HFFc6 (cell line): ENCODE measurements around the gene PDE4B. TPM values are rescaled to one million over a fixed set of nuclear protein-coding genes. Genes with fewer than 3 reads are reported as not detected.

Source experiments
- DNase-seq: peaks from one replicate; pipeline ENCODE4 v3.0.0-alpha.2; 2018
- H3K27ac Mint-ChIP-seq: 2 replicates; pipeline ENCODE4 v1.8.0; 2020; ENCODE audit warnings: mild to moderate bottlenecking, mixed read lengths
- H3K27me3 Mint-ChIP-seq: 2 replicates; pipeline ENCODE4 v1.8.0; 2021; ENCODE audit warnings: mild to moderate bottlenecking, moderate library complexity, mixed read lengths; ENCODE audit not compliant: insufficient read depth
- H3K36me3 Mint-ChIP-seq: 2 replicates; pipeline ENCODE4 v1.8.0; 2021; ENCODE audit warnings: low read depth, mixed read lengths
- H3K4me1 Mint-ChIP-seq: 2 replicates; pipeline ENCODE4 v1.8.0; 2020; ENCODE audit warnings: low read depth, mixed read lengths
- H3K4me3 Mint-ChIP-seq: 2 replicates; pipeline ENCODE4 v1.8.0; 2020; ENCODE audit warnings: mild to moderate bottlenecking, moderate library complexity, mixed read lengths
- H3K9me3 Mint-ChIP-seq: 2 replicates; pipeline ENCODE4 v1.8.0; 2020; ENCODE audit warnings: mild to moderate bottlenecking, mixed read lengths
- total RNA-seq, 6 experiments: library from RNA; stranded (reverse); fragmentation: NEBNext Ultra II Directional; extraction: Animal tissue kit (Norgen Biotek cat#: 25700); gene quantifications; 2 replicates in 1 of 6; 3 replicates in 5 of 6; pipeline ENCODE4 v1.2.3, GENCODE V29; 2021
- TF ChIP-seq, protein P1 (sequence below): fragments of 200-600 bp; sonication (generic); IDR thresholded peaks from 2 replicates; pipeline ENCODE4 v1.5.0; 2021; ENCODE audit warnings: antibody characterized with exemption, mild to moderate bottlenecking

PDE4B gene
- total RNA-seq, 6 experiments from 2014 or later: 34.9 to 57.6 (median 42.8) TPM

DNA sequence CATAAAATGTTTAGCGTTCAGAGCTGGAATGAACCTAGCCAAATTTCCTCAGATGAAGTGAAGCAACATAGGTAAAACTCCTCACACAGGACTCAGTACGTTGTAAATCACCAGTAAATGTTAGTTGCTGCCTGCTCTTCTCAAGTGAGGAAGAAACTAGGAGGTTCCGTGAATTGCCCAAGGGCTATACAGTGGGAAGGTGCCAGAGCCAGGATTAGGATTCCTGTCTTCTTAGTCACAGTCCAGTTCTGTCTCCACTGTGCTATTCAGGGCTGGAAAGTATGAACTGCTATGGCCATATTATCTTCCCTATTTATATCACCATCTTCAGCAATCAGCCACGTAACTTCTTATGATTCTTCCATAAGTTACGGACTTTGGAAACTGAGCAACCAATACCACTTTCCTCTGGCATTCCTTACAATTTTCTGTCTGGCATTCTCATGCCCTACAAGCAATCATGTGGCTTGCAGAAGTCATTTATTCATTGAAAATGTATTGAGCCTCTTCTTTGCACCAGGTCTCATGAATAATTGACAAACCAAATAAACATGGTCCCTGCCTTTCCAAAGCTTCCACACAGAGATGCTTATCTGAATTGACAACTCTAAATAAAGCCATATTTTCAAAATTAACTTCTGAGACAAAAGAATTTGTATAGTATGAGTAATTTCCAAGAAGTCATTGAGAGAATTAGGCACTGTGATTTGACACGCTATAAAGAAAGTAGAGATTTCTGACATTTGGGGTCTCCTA, 469.7 kb downstream of the PDE4B start:
- Mint-ChIP-seq H3K27me3 (peaks cover 1% of the 10 kb centered on the region; the same call in 1 of the 2 replicates), H3K27ac (peak overlapping the region; percentile 87), H3K36me3 (0 out of 2 replicates have a peak, but pooled peaks cover 5% of the 10 kb centered on the region), H3K4me3 (peak overlapping the region; percentile 38), H3K9me3 (no peaks in the 10 kb centered on the region), H3K4me1 (peaks cover 100% of the 10 kb centered on the region)
- DNase-seq: peak; percentile 97
- TF ChIP-seq, protein P1, sequence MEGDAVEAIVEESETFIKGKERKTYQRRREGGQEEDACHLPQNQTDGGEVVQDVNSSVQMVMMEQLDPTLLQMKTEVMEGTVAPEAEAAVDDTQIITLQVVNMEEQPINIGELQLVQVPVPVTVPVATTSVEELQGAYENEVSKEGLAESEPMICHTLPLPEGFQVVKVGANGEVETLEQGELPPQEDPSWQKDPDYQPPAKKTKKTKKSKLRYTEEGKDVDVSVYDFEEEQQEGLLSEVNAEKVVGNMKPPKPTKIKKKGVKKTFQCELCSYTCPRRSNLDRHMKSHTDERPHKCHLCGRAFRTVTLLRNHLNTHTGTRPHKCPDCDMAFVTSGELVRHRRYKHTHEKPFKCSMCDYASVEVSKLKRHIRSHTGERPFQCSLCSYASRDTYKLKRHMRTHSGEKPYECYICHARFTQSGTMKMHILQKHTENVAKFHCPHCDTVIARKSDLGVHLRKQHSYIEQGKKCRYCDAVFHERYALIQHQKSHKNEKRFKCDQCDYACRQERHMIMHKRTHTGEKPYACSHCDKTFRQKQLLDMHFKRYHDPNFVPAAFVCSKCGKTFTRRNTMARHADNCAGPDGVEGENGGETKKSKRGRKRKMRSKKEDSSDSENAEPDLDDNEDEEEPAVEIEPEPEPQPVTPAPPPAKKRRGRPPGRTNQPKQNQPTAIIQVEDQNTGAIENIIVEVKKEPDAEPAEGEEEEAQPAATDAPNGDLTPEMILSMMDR: no peak

DNA sequence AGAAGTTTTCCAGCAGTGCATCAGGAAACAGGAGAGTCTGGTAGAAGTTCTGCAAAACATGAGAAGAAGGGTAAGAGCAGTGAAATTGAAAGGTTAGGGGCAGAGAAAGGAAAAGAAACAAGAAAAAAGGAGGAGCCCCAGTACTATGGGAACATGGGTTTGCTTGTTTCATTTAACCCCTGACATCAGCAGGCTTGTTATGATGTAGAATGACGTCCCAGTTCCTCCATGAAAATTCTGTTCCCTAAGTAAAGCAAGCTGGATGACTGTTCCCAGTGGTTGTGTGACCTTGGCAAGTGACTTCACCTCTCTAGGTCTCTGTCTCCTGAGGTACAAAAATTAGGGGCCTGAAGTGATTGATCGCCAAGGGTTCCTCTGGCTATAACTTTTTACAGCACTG, 472.6 kb downstream of the PDE4B start:
- peaks cover 8% of the 10 kb centered on the region; the same call in 1 of the 2 replicates for H3K36me3 Mint-ChIP-seq
- no peak for DNase-seq
- H3K4me3 Mint-ChIP-seq: peak overlapping the region; percentile 5; the same call in 1 of the 2 replicates
- peak overlapping the region; percentile 85 for H3K27ac Mint-ChIP-seq
- peaks cover 97% of the 10 kb centered on the region for H3K4me1 Mint-ChIP-seq
- H3K27me3 Mint-ChIP-seq: no peaks in the 10 kb centered on the region; the same call in 1 of the 2 replicates
- H3K9me3 Mint-ChIP-seq: no peaks in the 10 kb centered on the region
- TF ChIP-seq, protein P1: no peak

DNA sequence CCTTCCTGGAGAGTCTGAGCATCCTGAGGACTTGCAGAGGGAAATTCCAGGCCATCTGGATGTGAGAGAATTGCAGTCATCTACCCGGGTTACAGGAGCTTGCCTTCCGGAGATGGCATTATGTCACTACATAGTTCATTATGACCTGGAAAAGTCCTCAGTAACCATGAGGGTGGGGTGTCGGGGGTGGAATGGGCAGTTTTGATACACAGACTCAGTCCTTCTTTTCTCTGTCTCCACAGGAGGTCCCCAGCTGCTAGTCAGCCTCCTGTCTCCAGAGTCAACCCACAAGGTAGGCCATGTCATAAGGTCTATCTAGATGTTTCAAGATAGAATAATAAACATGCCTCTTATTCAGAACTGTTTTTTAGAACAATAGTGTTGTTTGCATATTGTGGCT, 473.1 kb downstream of the PDE4B start:
- Mint-ChIP-seq H3K9me3 (no peaks in the 10 kb centered on the region), H3K27ac (peak overlapping the region; percentile 85), H3K4me1 (peaks cover 97% of the 10 kb centered on the region), H3K4me3 (peak overlapping the region; percentile 5; the same call in 1 of the 2 replicates), H3K36me3 (peaks cover 7% of the 10 kb centered on the region; the same call in 1 of the 2 replicates), H3K27me3 (no peaks in the 10 kb centered on the region; the same call in 1 of the 2 replicates)
- DNase-seq: no peak
- TF ChIP-seq, protein P1: no peak; the same call in 1 of the 2 replicates

DNA sequence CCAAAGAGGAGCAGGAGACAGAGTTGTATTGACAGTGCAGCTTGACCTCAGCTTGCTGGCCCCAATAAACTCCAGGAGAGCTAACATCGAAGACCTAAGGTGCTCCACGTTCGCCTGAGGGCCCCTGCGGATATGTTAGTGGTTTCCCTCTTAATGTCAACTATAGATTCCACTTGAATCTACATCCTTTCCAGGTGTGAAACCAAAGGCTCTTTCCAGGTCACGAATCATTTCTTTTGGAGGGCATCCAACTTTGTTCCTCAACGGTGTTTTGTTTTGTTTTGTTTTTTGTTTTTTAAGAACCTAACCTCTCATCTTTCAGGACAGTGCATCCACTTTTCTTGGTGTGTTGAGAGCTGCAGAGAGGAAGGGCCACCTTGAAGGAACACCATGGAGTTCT, 473.7 kb downstream of the PDE4B start:
- Mint-ChIP-seq H3K9me3 (no peaks in the 10 kb centered on the region), H3K27ac (peak overlapping the region; percentile 85), H3K36me3 (peaks cover 7% of the 10 kb centered on the region; the same call in 1 of the 2 replicates), H3K27me3 (no peaks in the 10 kb centered on the region; the same call in 1 of the 2 replicates), H3K4me3 (peak overlapping the region; percentile 58), H3K4me1 (peaks cover 97% of the 10 kb centered on the region)
- TF ChIP-seq, protein P1: no peak
- no peak for DNase-seq

DNA sequence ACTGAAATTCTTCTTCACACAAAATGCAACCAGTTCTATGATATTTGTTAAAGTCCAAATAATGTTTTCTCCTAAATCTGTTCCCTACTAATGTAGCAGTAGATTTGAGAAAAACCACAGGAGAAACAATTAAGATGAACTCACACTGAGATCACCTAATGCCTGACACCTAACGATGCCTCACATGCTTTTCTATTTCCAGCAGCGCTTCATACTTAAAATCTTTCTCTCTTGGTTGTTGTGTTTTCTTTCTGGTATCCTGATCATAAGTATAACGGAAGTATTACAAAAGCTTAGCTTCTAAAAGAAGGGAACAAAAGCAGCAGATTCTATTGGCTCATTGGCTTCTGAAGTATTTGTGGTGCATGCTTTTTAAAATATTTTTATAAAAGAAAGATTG, 474.1 kb downstream of the PDE4B start:
- Mint-ChIP-seq H3K4me1 (peaks cover 97% of the 10 kb centered on the region), H3K27me3 (peaks cover 1% of the 10 kb centered on the region), H3K27ac (peak overlapping the region; percentile 85), H3K4me3 (peak overlapping the region; percentile 58), H3K9me3 (no peaks in the 10 kb centered on the region), H3K36me3 (peaks cover 7% of the 10 kb centered on the region; the same call in 1 of the 2 replicates)
- TF ChIP-seq, protein P1: no peak
- DNase-seq: no peak
